Chondrocyte (in vitro differentiated cells): ENCODE measurements around the gene TSC22D1. TPM values are rescaled to one million over a fixed set of nuclear protein-coding genes. Genes with fewer than 3 reads are reported as not detected.

Experiments
- DNase-seq: peaks from one replicate; pipeline ENCODE4 v3.0.0; 2021; ENCODE audit warnings: mixed read lengths, low spot score
- H3K27ac Mint-ChIP-seq: one replicate; pipeline ENCODE4 v1.8.0; 2021; ENCODE audit warnings: mild to moderate bottlenecking, moderate library complexity, mixed read lengths; ENCODE audit not compliant: unreplicated experiment
- H3K27me3 Mint-ChIP-seq: 2 replicates; pipeline ENCODE4 v1.8.0; 2021; ENCODE audit warnings: low read depth, mixed read lengths
- H3K36me3 Mint-ChIP-seq: 2 replicates; pipeline ENCODE4 v1.8.0; 2021; ENCODE audit warnings: low read depth, mixed read lengths
- H3K4me1 Mint-ChIP-seq: 2 replicates; pipeline ENCODE4 v1.8.0; 2021; ENCODE audit warnings: low read depth, mild to moderate bottlenecking, mixed read lengths
- H3K4me3 Mint-ChIP-seq: one replicate; pipeline ENCODE4 v1.8.0; 2021; ENCODE audit warnings: mild to moderate bottlenecking, moderate library complexity, mixed read lengths; ENCODE audit not compliant: unreplicated experiment
- H3K9me3 Mint-ChIP-seq: 2 replicates; pipeline ENCODE4 v1.8.0; 2021; ENCODE audit warnings: low read depth, mixed read lengths
- total RNA-seq: library from RNA; stranded (reverse); gene quantifications from 3 replicates; pipeline ENCODE4 v1.2.1, GENCODE V29; 2021
- TF ChIP-seq, protein P1 (sequence below): fragments of 200-600 bp; sonication (generic); IDR thresholded peaks from 2 replicates; pipeline ENCODE4 v1.5.0; 2021; ENCODE audit warnings: antibody characterized with exemption, mild to moderate bottlenecking, moderate library complexity

TSC22D1 gene
- total RNA-seq, 1 donor from 2014 or later, result 125 TPM

DNA sequence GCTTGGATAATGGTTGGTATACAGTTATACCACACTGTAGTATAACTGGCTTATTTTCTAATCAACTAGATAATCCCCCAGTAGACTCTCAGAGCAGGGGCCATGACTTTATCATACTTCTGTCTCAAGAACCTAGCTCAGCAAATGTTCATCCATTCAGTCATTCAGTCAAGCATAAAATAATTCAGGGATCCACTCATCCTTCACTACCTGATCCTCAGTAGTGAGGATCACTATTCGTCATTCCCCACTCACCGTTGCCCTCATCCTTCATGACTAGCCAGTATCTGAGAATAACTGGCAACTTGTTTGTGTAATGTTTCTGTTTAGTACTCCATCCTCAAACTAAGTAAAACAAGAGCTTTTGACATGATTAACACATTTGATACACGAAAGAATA is 77.6 kb downstream of the TSC22D1 start:
- Mint-ChIP-seq H3K27me3 (no peaks in the 10 kb centered on the region), H3K36me3 (peaks cover 17% of the 10 kb centered on the region), H3K9me3 (peaks cover 13% of the 10 kb centered on the region), H3K4me3 (no peak overlapping the region), H3K4me1 (peaks cover 35% of the 10 kb centered on the region), H3K27ac (peak overlapping the region; percentile 10)
- TF ChIP-seq, protein P1, sequence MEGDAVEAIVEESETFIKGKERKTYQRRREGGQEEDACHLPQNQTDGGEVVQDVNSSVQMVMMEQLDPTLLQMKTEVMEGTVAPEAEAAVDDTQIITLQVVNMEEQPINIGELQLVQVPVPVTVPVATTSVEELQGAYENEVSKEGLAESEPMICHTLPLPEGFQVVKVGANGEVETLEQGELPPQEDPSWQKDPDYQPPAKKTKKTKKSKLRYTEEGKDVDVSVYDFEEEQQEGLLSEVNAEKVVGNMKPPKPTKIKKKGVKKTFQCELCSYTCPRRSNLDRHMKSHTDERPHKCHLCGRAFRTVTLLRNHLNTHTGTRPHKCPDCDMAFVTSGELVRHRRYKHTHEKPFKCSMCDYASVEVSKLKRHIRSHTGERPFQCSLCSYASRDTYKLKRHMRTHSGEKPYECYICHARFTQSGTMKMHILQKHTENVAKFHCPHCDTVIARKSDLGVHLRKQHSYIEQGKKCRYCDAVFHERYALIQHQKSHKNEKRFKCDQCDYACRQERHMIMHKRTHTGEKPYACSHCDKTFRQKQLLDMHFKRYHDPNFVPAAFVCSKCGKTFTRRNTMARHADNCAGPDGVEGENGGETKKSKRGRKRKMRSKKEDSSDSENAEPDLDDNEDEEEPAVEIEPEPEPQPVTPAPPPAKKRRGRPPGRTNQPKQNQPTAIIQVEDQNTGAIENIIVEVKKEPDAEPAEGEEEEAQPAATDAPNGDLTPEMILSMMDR, result no peak
- DNase-seq, result no peak

DNA sequence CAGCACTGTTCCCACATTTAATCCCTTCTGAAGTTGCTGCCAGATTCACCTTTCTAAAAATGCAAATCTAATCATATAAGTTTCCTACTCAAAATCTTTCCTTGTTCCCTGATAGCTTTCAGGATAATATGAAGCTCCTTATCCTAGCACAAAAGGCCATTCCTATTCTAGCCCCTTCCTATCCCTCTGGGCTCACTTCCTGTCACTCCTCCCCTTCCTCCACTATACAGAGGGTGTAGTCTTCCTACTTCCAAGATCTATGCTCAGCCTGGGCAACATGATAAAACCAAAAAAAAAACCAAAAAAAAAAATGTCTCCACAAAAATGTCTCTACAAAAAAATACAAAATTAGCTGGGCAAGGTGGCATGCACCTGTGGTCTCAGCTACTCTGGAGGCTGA is 78.3 kb downstream of the TSC22D1 start:
- Mint-ChIP-seq H3K4me3 (no peak overlapping the region), H3K36me3 (peaks cover 17% of the 10 kb centered on the region), H3K27ac (no peak overlapping the region), H3K27me3 (no peaks in the 10 kb centered on the region), H3K4me1 (peaks cover 41% of the 10 kb centered on the region), H3K9me3 (peaks cover 13% of the 10 kb centered on the region)
- TF ChIP-seq, protein P1, result no peak
- DNase-seq, result no peak

DNA sequence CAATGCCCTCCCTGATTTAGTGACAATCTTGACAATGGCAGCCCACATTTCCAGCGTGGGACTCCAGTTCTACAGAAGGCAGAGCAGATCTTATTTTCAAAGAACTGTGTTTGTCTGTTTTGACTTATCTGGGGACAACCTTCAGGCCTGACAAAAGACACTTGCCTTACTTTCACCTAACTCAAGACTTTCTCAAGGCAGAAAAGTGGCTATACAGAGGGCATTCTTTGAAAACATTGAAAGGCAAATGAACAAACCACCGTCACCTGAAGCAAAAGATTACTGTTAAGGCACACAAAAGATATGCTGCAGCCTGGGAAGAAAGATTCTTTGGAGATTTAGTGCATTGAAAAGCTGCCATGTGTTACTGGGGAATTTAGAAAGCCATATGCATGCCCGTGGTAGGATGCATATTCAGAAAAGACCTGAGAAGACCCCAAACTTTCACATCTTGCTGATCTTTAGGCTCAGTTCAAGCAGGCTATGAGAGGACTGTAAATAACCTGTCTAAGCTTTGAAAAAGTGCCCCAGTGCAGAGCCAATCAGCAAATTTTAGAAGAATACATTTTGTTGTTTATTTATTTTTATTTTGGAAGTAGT is 82.8 kb downstream of the TSC22D1 start:
- H3K36me3 Mint-ChIP-seq, result peaks cover 19% of the 10 kb centered on the region
- no peak for DNase-seq
- TF ChIP-seq, protein P1, result no peak
- peaks cover 27% of the 10 kb centered on the region for H3K4me1 Mint-ChIP-seq
- H3K27ac Mint-ChIP-seq, result peak overlapping the region; percentile 4
- H3K4me3 Mint-ChIP-seq, result no peak overlapping the region
- no peaks in the 10 kb centered on the region for H3K27me3 Mint-ChIP-seq
- H3K9me3 Mint-ChIP-seq, result peaks cover 13% of the 10 kb centered on the region

DNA sequence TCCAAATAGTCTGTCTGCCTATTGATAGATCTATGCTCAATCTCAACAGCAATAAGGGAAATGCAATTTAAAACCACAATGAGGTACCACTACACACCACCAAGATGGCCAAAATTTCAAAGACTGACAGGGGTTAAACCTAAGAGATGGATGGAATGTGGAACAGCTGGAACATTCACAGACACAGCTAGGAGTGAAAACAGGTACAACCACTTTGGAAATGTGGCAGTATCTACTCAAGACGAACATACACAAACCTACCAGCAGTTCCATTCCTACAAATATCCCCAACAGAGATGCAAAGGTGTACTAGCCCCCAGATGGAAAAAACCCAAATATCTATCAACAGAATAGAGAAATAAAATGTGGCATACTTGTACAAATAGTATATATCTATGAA is 86.4 kb downstream of the TSC22D1 start:
- no peak overlapping the region for H3K4me3 Mint-ChIP-seq

DNA sequence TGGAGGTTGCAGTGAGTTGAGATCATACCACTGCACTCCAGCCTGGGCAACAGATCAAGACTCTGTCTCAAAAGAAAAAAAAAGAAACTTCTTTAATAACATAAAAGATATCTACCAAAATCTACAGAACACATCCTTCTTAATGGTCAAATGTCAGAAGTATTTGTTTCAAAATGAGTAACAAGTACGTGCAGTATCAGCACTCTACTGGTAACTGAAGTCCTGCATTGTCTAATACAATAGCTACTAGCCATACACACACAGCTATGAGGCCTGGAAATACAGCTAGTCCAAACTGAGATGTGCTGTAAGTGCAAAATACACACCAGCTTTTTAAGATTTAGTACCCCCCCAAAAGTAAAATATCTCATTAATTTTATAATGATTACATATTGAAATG is 88.1 kb downstream of the TSC22D1 start:
- Mint-ChIP-seq H3K4me1 (peaks cover 36% of the 10 kb centered on the region), H3K27me3 (no peaks in the 10 kb centered on the region), H3K4me3 (no peak overlapping the region), H3K27ac (no peak overlapping the region), H3K36me3 (peaks cover 6% of the 10 kb centered on the region), H3K9me3 (no peaks in the 10 kb centered on the region)
- DNase-seq, result no peak
- TF ChIP-seq, protein P1, result no peak

More for the DNA sequence above, 86.4 kb downstream of the TSC22D1 start:
- Mint-ChIP-seq H3K27me3 (no peaks in the 10 kb centered on the region), H3K36me3 (peaks cover 10% of the 10 kb centered on the region), H3K4me1 (peaks cover 31% of the 10 kb centered on the region), H3K27ac (no peak overlapping the region), H3K9me3 (peaks cover 4% of the 10 kb centered on the region)
- TF ChIP-seq, protein P1, result no peak
- no peak for DNase-seq
